PC-3 (cell line): Measurements from ENCODE around the gene ADORA1.

Experiments used
- CTCF ChIP-seq: fragments of 300-600 bp; sonication (generic); conservative IDR thresholded peaks from 2 replicates; pipeline ENCODE4 v1.5.1; 2017; ENCODE audit warnings: antibody characterized with exemption, low read depth, mild to moderate bottlenecking, low read length
- EZH2 ChIP-seq: fragments of 300-600 bp; sonication (generic); IDR thresholded peaks from one replicate; pipeline ENCODE4 v1.6.1; 2017; ENCODE audit warnings: antibody characterized with exemption, mild to moderate bottlenecking, low read length; ENCODE audit not compliant: unreplicated experiment

- TF ChIP-seq CTCF (no peak), EZH2 (no peak)
Observed at GRCh38 chr1:203095061-203095690, 32.4 kb upstream of the ADORA1 start.
